HCT116 (cell line): ENCODE measurements around the gene SDK1. TPM values are rescaled to one million over a fixed set of nuclear protein-coding genes. Genes with fewer than 3 reads are reported as not detected.

Experiments
- ATAC-seq: fragments of 200-7000 bp; cut with Tn5 transposase; 2 replicates; pipeline ENCODE4 v1.9.1; 2020; ENCODE audit warnings: mild to moderate bottlenecking, moderate library complexity
- BruUV-seq: library from RNA; stranded (reverse); fragments of 400-500 nt; replicated peaks from 2 replicates; lab custom pipeline; 2021; lab: Mats Ljungman, UMichigan
- CTCF ChIA-PET: fragments of 300-600 bp; sonication (Branson Sonifier 250); formaldehyde crosslinking; loops from one replicate; lab custom pipeline; 2021; ENCODE audit warnings: antibody characterized with exemption; lab: Charles Lee
- POLR2A ChIA-PET: fragments of 300-600, 350-600 bp; sonication (Branson Sonifier 250); formaldehyde crosslinking; loops from one replicate; lab custom pipeline; 2021; ENCODE audit warnings: antibody characterized with exemption; lab: Charles Lee
- RAD21 ChIA-PET, 2 experiments: fragments of 300-600 bp; sonication (Branson Sonifier 250); formaldehyde crosslinking; loops; one replicate each; lab custom pipeline; 2023; ENCODE audit warnings: low total read pairs in 2 of 2; ENCODE audit not compliant: uncharacterized antibody in 2 of 2, unreplicated experiment in 2 of 2, low non-redundant PET in 1 of 2; lab: Charles Lee
- DNase-seq: peaks from one replicate; pipeline ENCODE4 v3.0.0-alpha.2; 2010; ENCODE audit warnings: low read depth, low spot score
- H2AFZ ChIP-seq: fragments of 200-600 bp; shearing (Covaris generic), sonication (generic); 2 replicates; pipeline ENCODE4 v1.6.1; 2017; ENCODE audit warnings: low read depth, mixed run types, mixed read lengths, antibody characterized with exemption, low read length; ENCODE audit not compliant: poor library complexity, severe bottlenecking
- H3K27ac ChIP-seq: 2 replicates; pipeline ENCODE4 v1.5.1; 2012; ENCODE audit warnings: low read depth, low read length
- H3K27me3 ChIP-seq: fragments of 200-600 bp; sonication (generic); 2 replicates; pipeline ENCODE4 v1.6.1; 2016; ENCODE audit warnings: mixed run types, low read length, mixed read lengths; ENCODE audit not compliant: insufficient read depth
- H3K36me3 ChIP-seq, 2 experiments: fragments of 200-500 bp in 1 of 2; fragments of 200-600 bp in 1 of 2; sonication (Bioruptor generic) in 1 of 2; sonication (generic) in 1 of 2; 2 replicates each; pipeline versions ENCODE4 v1.5.1 to v1.6.1; 2014 to 2016; ENCODE audit warnings: low read length in 2 of 2, inconsistent platforms in 1 of 2, mixed read lengths in 1 of 2, mixed run types in 1 of 2; ENCODE audit not compliant: insufficient read depth in 2 of 2, control insufficient read depth in 1 of 2
- H3K4me1 ChIP-seq, 2 experiments: fragments of 200-600 bp in 1 of 2; sonication (generic) in 1 of 2; 2 replicates each; pipeline versions ENCODE4 v1.5.1 to v1.6.1; 2012 to 2017; ENCODE audit warnings: low read length in 2 of 2, inconsistent platforms in 1 of 2, mild to moderate bottlenecking in 1 of 2, mixed read lengths in 1 of 2, mixed run types in 1 of 2, moderate library complexity in 1 of 2; ENCODE audit not compliant: insufficient read depth in 2 of 2, control insufficient read depth in 1 of 2
- H3K4me2 ChIP-seq: fragments of 200-600 bp; sonication (generic); 2 replicates; pipeline ENCODE4 v1.6.1; 2017; ENCODE audit warnings: mixed run types, low read length, mixed read lengths
- H3K4me3 ChIP-seq, 2 experiments: fragments of 200-600 bp in 1 of 2; sonication (generic) in 1 of 2; replicated peaks in 1 of 2; 2 replicates each; pipeline ENCODE4 v1.5.1; 2011 to 2016; ENCODE audit warnings: low read length in 2 of 2, control low read depth in 1 of 2, low read depth in 1 of 2, mild to moderate bottlenecking in 1 of 2, mixed read lengths in 1 of 2, mixed run types in 1 of 2
- H3K79me2 ChIP-seq: fragments of 200-600 bp; sonication (generic); 2 replicates; pipeline ENCODE4 v1.6.1; 2017; ENCODE audit warnings: mild to moderate bottlenecking, mixed run types, low read length, moderate library complexity, mixed read lengths; ENCODE audit not compliant: insufficient read depth
- H3K9ac ChIP-seq: fragments of 200-600 bp; sonication (generic); 2 replicates; pipeline ENCODE4 v1.6.1; 2016; ENCODE audit warnings: low read length, mixed read lengths
- H3K9me2 ChIP-seq: fragments of 200-600 bp; sonication (generic), shearing (Covaris generic); 2 replicates; pipeline ENCODE4 v1.6.1; 2017; ENCODE audit warnings: mixed run types, mild to moderate bottlenecking, moderate library complexity; ENCODE audit not compliant: insufficient read depth
- H3K9me3 ChIP-seq, 2 experiments: fragments of 200-500 bp in 1 of 2; fragments of 200-600 bp in 1 of 2; sonication (Bioruptor generic) in 1 of 2; sonication (generic) in 1 of 2; 2 replicates each; pipeline ENCODE4 v1.6.1; 2014 to 2017; ENCODE audit warnings: low read length in 2 of 2, mixed read lengths in 2 of 2, inconsistent platforms in 1 of 2, low read depth in 1 of 2, mild to moderate bottlenecking in 1 of 2, mixed run types in 1 of 2, moderate library complexity in 1 of 2; ENCODE audit not compliant: control insufficient read depth in 1 of 2, insufficient read depth in 1 of 2
- H4K20me1 ChIP-seq: fragments of 200-600 bp; sonication (generic), shearing (Covaris generic); 2 replicates; pipeline ENCODE4 v1.6.1; 2017; ENCODE audit warnings: mixed run types, mild to moderate bottlenecking, moderate library complexity; ENCODE audit not compliant: insufficient read depth
- CEBPB ChIP-seq: IDR thresholded peaks from 2 replicates; pipeline ENCODE4 v1.6.1; 2012; ENCODE audit warnings: low read depth
- ELF1 ChIP-seq: IDR thresholded peaks from 2 replicates; pipeline ENCODE4 v1.6.1; 2012; ENCODE audit warnings: low read depth, borderline replicate concordance
- EZH2 ChIP-seq: fragments of 200-600 bp; sonication (generic); IDR thresholded peaks from 2 replicates; pipeline ENCODE4 v1.6.1; 2017; ENCODE audit warnings: antibody characterized with exemption, mixed run types
- POLR2A ChIP-seq: IDR thresholded peaks from 2 replicates; pipeline ENCODE4 v1.7.0; 2011; ENCODE audit warnings: borderline replicate concordance; ENCODE audit not compliant: insufficient read depth, insufficient read length; ENCODE audit errors: extremely low read depth
- ZFX ChIP-seq: fragments of 450-650 bp; IDR thresholded peaks from 2 replicates; pipeline ENCODE4 v1.6.1; 2017
- intact Hi-C: fragments of 100-400 bp; cut with micrococcal nuclease; formaldehyde crosslinking; loops from 2 replicates; pipeline ENCODE4 v1.10.0; 2022
- total RNA-seq: library from RNA; stranded (reverse); gene quantifications from one replicate; pipeline ENCODE4 v1.2.1, GENCODE V29; 2021; ENCODE audit not compliant: unreplicated experiment
- TF ChIP-seq, protein P1 (sequence below): IDR thresholded peaks from 2 replicates; pipeline ENCODE4 v1.6.1; 2012

Gene SDK1
- total RNA-seq, 1 experiment from 2014 or later, result 0.05 TPM

DNA sequence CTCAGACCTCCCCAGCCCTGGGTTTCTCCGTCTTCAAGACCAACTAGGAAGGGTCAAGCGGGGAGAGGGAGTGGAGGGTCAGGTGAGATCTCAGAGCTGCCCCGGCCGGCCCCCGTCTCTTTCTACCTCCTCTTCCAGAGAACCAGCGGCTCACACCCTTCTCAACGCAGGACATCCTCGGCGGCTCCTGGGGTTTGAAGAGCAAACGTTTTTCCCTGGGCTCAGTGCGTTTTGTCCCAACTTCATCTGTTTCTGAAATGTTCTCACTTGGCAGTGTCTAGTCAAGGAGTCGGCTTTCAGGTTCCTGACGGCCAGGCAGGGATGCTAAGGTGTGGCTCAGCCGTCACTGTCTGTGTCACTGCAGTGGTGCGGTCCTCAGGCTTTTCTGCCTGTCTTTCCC, 964.6 kb downstream of the SDK1 start:
- ATAC-seq, result no peak
- no peaks in the 10 kb centered on the region for H3K36me3 ChIP-seq
- no TSS peak for BruUV-seq
- H2AFZ ChIP-seq, result no peak overlapping the region
- RAD21 ChIA-PET, result no interaction called here
- CTCF ChIA-PET, result no interaction called here
- H3K4me2 ChIP-seq, result no peak overlapping the region
- no peak overlapping the region for H3K4me3 ChIP-seq
- intact Hi-C loops, result no loop called here
- H3K9ac ChIP-seq, result no peak overlapping the region
- POLR2A ChIA-PET, result no interaction called here
- H4K20me1 ChIP-seq, result no peaks in the 10 kb centered on the region
- no peak overlapping the region for H3K27ac ChIP-seq
- no peaks in the 10 kb centered on the region for H3K9me3 ChIP-seq
- no peak for TF ChIP-seq ELF1
- no peak for TF ChIP-seq POLR2A
- TF ChIP-seq EZH2, result no peak
- TF ChIP-seq, protein P1, sequence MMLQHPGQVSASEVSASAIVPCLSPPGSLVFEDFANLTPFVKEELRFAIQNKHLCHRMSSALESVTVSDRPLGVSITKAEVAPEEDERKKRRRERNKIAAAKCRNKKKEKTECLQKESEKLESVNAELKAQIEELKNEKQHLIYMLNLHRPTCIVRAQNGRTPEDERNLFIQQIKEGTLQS, result no peak
- no peak for TF ChIP-seq ZFX
- no peak for DNase-seq
- H3K4me1 ChIP-seq, result no peaks in the 10 kb centered on the region
- H3K27me3 ChIP-seq, result no peaks in the 10 kb centered on the region; the same call in 1 of the 2 replicates
- H3K79me2 ChIP-seq, result no peaks in the 10 kb centered on the region
- no peaks in the 10 kb centered on the region for H3K9me2 ChIP-seq

DNA sequence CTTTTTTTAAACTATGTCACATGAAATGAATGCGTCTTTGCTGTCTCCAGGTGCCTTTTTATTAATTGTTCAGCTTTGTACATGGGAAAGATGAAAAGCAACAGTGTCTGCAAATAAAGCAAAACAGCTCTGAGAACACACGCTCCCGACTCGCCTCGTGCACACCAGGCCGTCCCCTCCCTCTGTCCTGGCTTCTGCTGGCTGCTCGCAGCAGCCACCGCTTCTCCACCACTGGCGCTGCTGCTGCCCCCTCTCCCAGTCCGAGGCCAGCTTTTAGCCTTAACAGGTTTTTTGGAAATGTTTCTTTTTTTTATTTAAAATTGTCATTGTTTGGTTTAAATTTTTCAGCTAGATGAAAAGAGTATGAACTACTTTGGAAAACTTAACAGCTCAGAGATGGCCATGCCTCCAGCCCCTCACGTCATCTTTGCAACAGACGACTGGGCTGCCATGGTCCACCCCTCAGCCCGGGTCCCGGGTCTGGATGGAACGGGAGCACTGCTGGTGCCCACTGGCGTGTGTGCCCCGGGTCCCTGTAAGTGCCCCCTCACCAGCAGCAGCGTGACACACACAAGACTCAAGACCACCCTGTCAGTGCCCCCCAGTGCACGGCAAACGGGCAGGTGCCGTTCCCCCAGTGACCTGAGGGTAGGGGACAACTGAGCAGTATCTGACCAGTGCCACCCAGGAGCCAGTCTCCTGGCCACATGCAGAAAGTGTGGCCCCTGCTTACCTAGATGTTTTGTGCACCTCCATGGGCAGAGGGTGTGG, 965.4 kb downstream of the SDK1 start:
- POLR2A ChIA-PET, result no interaction called here

More for the DNA sequence above, 965.4 kb downstream of the SDK1 start:
- H3K9ac ChIP-seq, result no peak overlapping the region
- no peak overlapping the region for H3K27ac ChIP-seq
- intact Hi-C loops, result no loop called here
- no peaks in the 10 kb centered on the region for H3K36me3 ChIP-seq
- no peak for ATAC-seq
- BruUV-seq, result no TSS peak
- H3K4me1 ChIP-seq, result no peaks in the 10 kb centered on the region
- no peaks in the 10 kb centered on the region for H4K20me1 ChIP-seq
- H3K4me2 ChIP-seq, result no peak overlapping the region
- no peaks in the 10 kb centered on the region; the same call in 1 of the 2 replicates for H3K27me3 ChIP-seq
- ChIA-PET CTCF (no interaction called here), RAD21 (no interaction called here)
- H3K79me2 ChIP-seq, result no peaks in the 10 kb centered on the region
- no peak overlapping the region for H3K4me3 ChIP-seq
- no peak for DNase-seq
- no peaks in the 10 kb centered on the region for H3K9me2 ChIP-seq
- H2AFZ ChIP-seq, result no peak overlapping the region
- no peak for TF ChIP-seq CEBPB
- no peaks in the 10 kb centered on the region for H3K9me3 ChIP-seq
